GM10248 (cell line): Measurements from ENCODE around the gene ENPP3.

Experiments
- CTCF ChIA-PET: fragments of 300-600 bp; sonication (Branson Sonifier 250); formaldehyde crosslinking; extraction: SDS; loops from one replicate; lab custom pipeline; 2021; ENCODE audit warnings: antibody characterized with exemption; lab: Yijun Ruan, JAX
- POLR2A ChIA-PET: fragments of 350-650 bp; sonication (Branson Sonifier 250); formaldehyde crosslinking; extraction: SDS; loops from one replicate; lab custom pipeline; 2020; ENCODE audit warnings: antibody characterized with exemption; lab: Yijun Ruan, JAX
- DNase-seq: peaks from one replicate; pipeline ENCODE4 v3.0.0; 2012; ENCODE audit errors: extremely low spot score
- TF ChIP-seq, protein P1 (sequence below): IDR thresholded peaks from 2 replicates; pipeline ENCODE4 v1.5.1; 2012; ENCODE audit warnings: mild to moderate bottlenecking, low read depth; ENCODE audit errors: extremely low read depth, missing control alignments, control extremely low read depth

ENPP3 gene

DNA sequence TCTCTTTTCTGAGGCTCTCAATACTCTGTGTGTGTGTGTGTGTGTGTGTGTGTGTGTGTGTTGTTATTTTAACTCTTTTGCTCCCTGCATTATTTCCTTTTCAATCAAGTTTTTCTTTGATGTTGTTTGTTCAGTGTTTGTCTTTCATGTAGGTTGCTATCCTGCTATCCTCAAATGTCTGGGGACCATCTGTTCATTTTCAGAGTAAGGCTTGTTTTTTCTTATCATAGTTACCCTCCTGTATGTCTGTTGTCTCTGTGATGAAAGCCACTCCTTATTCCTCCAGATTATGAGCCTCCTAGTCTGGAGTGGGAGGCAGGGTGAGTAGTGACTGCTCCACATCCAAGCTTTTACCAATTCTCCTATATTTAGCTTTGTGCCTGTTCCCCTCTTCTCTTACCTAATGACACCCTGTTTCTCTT lies 9.2 kb downstream of the ENPP3 start:
- DNase-seq: no peak
- ChIA-PET CTCF (interaction anchor here (0.8 to 4.4 kb wide), 2 partner anchors 11 to 18 kb away, joined by 3 to 21 read pairs; partner anchors contain the start of gene MED23), POLR2A (no interaction called here)
- TF ChIP-seq, protein P1, sequence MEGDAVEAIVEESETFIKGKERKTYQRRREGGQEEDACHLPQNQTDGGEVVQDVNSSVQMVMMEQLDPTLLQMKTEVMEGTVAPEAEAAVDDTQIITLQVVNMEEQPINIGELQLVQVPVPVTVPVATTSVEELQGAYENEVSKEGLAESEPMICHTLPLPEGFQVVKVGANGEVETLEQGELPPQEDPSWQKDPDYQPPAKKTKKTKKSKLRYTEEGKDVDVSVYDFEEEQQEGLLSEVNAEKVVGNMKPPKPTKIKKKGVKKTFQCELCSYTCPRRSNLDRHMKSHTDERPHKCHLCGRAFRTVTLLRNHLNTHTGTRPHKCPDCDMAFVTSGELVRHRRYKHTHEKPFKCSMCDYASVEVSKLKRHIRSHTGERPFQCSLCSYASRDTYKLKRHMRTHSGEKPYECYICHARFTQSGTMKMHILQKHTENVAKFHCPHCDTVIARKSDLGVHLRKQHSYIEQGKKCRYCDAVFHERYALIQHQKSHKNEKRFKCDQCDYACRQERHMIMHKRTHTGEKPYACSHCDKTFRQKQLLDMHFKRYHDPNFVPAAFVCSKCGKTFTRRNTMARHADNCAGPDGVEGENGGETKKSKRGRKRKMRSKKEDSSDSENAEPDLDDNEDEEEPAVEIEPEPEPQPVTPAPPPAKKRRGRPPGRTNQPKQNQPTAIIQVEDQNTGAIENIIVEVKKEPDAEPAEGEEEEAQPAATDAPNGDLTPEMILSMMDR: no peak

DNA sequence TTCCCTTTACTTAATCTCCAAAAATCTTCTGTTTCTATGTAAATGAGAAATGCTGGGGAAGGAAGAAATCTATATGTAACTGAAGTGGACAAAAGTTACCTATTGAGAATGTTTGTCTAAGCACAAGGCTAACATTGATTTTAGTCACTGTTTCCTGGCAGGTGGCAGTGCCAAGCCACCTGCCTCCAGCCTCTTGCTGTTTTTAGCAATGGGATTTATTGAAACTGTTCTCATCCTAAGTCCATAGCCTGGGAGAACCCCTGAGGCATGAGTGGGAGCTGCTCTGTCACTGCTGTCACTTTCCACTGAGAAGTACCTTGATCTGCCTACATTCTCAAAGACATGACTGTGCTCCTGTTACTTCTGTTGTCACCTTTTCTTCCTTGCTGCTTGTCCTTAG lies 14.7 kb downstream of the ENPP3 start:
- TF ChIP-seq, protein P1: no peak
- no peak for DNase-seq
- CTCF ChIA-PET: interaction anchor here (0.7 kb wide), 1 partner anchor 23 kb away, joined by 3 read pairs; no protein-coding TSS in a partner anchor
- POLR2A ChIA-PET: no interaction called here

DNA sequence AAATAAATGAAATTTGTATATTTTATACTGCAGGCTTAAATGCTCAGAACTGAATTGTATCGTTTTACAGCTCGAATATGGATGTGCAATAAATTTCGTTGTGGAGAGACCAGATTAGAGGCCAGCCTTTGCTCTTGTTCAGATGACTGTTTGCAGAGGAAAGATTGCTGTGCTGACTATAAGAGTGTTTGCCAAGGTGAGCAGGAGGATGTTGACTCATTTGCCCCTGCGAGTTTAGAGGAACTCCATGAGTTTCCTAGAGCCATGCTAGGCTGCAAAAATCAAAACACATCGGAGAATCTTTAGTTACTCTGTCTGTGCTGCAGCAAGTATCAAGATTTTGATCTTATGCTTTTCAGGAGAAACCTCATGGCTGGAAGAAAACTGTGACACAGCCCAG lies 15.4 kb downstream of the ENPP3 start:
- POLR2A ChIA-PET: no interaction called here
- TF ChIP-seq, protein P1: no peak
- DNase-seq: no peak
- CTCF ChIA-PET: interaction anchor here (0.7 kb wide), 1 partner anchor 24 kb away, joined by 3 read pairs; no protein-coding TSS in a partner anchor

DNA sequence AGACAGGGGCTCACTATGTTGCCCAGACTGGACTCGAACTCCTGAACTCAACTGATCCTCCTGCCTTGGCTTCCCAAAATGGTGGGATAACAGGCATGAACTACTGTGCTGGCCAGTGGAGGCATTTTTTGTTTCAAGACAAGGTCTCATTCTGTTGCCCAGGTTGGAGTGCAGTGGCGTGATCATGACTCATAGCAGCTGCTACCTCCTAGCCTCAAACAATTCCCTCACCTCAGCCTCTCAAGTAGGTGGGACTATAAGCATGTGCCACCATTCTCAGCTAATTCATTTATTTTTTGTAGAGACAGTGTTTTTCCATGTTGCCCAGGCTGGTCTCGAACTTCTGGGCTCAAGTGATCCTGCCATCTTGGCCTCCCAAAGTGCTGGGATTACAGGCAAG lies 17.2 kb downstream of the ENPP3 start:
- POLR2A ChIA-PET: no interaction called here
- CTCF ChIA-PET: interaction anchor here (2.1 kb wide), 1 partner anchor 25 kb away, joined by 12 read pairs; no protein-coding TSS in a partner anchor
- no peak for DNase-seq
- TF ChIP-seq, protein P1: no peak

DNA sequence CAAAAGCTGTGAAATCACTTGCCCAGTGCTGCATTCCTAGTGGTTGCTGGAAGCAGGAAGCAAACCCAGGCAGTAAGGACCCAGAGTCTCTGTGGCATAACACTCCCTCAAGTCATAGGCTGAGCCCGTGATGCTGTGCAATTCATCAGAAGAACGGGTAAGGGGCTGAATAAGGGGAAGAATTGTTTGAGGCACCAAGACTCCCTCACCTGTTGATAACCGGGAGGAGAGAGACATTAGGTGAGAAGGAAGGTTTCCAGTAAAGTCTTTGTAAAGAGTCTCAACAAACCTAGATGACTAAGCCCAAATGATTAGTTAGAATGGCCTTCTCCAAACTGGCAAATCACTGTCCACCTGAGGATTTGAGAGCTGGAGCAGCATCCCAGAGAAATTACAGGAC lies 18.3 kb downstream of the ENPP3 start:
- TF ChIP-seq, protein P1: no peak
- ChIA-PET CTCF (interaction anchor here (2.1 kb wide), 1 partner anchor 26 kb away, joined by 12 read pairs; no protein-coding TSS in a partner anchor), POLR2A (no interaction called here)
- DNase-seq: no peak

DNA sequence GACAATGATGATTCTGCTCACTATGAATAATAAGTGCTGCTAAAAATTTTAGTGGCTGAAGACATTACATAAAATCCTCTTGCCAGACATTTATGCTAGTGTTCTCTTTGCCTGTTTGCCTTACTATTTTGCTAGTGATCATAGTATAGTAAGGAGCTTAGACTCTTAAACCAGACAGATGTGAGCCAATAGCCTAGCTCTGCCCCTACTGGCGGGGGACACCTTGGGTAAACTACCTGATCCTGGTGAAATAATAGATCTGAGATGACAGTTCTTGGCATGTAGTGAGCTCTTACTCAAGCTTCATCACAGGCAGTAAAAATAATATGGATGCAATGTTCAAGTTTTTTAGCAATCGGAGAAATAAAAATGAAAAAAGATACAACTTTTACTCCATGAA lies 18.8 kb downstream of the ENPP3 start:
- ChIA-PET POLR2A (no interaction called here), CTCF (interaction anchor here (1.6 kb wide), 1 partner anchor 40 kb away, joined by 3 read pairs; no protein-coding TSS in a partner anchor)
- TF ChIP-seq, protein P1: no peak
- DNase-seq: no peak
